K562 treated with DMSO at 1 percent for 24 hours (cell line): ENCODE data around the gene MTCH1. TPM values are rescaled to one million over a fixed set of nuclear protein-coding genes. Genes with fewer than 3 reads are reported as not detected.

ENCODE experiments used
- total RNA-seq: library from RNA; unstranded; fragments of 300-600 nt; gene quantifications from 2 replicates; pipeline ENCODE4 v1.2.3, GENCODE V29; 2022; ENCODE audit warnings: low read depth; ENCODE audit not compliant: insufficient read depth

The MTCH1 gene
- total RNA-seq = 295 and 299 TPM in 2 replicates

GRCh38 chr6:36985808-36986703, at the start of gene MTCH1:
MTCH1 (minus strand) TSS chr6:36986196; CDS start chr6:36986173, 23 bp downstream.

GRCh38 chr6:37005061-37005810, 19.2 kb upstream of the MTCH1 start, which contains the start of gene FGD2:
FGD2 (plus strand) TSS chr6:37005655; CDS start chr6:37005818, 163 bp downstream.

GRCh38 chr6:36954262-36954931, 31.6 kb downstream of the MTCH1 start, which contains the start of gene PI16:
PI16 (plus strand) TSS chr6:36954738; CDS start chr6:36954761, 23 bp downstream.

Other genes starting within 250 kb of the MTCH1 start
- gene CPNE5, start 146.8 kb downstream of the MTCH1 start, total RNA-seq = 1.9 and 2.9 TPM in 2 replicates
- gene PPIL1, start 111.4 kb downstream of the MTCH1 start, total RNA-seq = 30.9 and 36.1 TPM in 2 replicates
- 57.2 and 65.7 TPM in 2 replicates for gene C6orf89, start 100.2 kb downstream of the MTCH1 start, total RNA-seq
- 4.5 and 7.9 TPM in 2 replicates for gene PI16, start 31.5 kb downstream of the MTCH1 start, total RNA-seq
- gene FGD2, start 19.5 kb upstream of the MTCH1 start, total RNA-seq = 1.2 and 1.6 TPM in 2 replicates
- 558 and 658 TPM in 2 replicates for gene PIM1, start 184.0 kb upstream of the MTCH1 start, total RNA-seq